Measurements from ENCODE around the gene CNTN3. TPM values are rescaled to one million over a fixed set of nuclear protein-coding genes. Genes with fewer than 3 reads are reported as not detected.

The CNTN3 gene
- total and polyA plus RNA-seq, 9 donors = 0.68 to 12.6 (median 2.2) TPM

DNA sequence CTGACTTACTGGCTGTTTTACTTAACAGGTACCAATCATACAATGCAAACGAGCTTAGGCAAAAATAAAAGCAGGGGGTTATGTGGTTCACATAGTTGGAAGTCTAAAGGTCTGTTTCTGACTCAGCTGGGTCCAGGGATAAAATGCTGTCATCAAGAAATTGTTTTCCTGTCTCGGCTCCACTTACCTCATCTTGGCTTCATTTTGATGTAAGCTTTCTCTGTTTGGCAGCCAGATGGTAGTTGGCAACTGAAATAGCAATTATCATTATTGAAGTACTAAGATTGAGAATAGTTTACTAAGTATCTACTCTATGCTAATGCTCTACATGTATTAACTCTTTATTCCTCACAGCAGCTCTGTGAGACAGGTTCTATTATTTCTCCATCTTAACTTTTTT is 36.8 kb upstream of the CNTN3 start:
- Histone ChIP-seq H3K4me1 (ENCODE audit: insufficient read depth) (no peaks in the 10 kb centered on the region), H3K27ac (no peak overlapping the region), H3K36me3 (no peaks in the 10 kb centered on the region), H3K4me3 (no peak overlapping the region), H3K27me3 (no peaks in the 10 kb centered on the region), H3K9me3 (no peaks in the 10 kb centered on the region)
- 4 to 18% (median 8%) methylated on average over 2 of the region's 2 CpGs for WGBS, 3 donors
- no peak for DNase-seq
- no peak for TF ChIP-seq EP300 (IDR thresholded peaks at IDR 0.05)
- TF ChIP-seq, protein P1, sequence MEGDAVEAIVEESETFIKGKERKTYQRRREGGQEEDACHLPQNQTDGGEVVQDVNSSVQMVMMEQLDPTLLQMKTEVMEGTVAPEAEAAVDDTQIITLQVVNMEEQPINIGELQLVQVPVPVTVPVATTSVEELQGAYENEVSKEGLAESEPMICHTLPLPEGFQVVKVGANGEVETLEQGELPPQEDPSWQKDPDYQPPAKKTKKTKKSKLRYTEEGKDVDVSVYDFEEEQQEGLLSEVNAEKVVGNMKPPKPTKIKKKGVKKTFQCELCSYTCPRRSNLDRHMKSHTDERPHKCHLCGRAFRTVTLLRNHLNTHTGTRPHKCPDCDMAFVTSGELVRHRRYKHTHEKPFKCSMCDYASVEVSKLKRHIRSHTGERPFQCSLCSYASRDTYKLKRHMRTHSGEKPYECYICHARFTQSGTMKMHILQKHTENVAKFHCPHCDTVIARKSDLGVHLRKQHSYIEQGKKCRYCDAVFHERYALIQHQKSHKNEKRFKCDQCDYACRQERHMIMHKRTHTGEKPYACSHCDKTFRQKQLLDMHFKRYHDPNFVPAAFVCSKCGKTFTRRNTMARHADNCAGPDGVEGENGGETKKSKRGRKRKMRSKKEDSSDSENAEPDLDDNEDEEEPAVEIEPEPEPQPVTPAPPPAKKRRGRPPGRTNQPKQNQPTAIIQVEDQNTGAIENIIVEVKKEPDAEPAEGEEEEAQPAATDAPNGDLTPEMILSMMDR (IDR thresholded peaks at IDR 0.05) = no peak
- TF ChIP-seq POLR2A (IDR thresholded peaks at IDR 0.05) = no peak
- intact Hi-C loops (cut with DNase I) = no loop called here

DNA sequence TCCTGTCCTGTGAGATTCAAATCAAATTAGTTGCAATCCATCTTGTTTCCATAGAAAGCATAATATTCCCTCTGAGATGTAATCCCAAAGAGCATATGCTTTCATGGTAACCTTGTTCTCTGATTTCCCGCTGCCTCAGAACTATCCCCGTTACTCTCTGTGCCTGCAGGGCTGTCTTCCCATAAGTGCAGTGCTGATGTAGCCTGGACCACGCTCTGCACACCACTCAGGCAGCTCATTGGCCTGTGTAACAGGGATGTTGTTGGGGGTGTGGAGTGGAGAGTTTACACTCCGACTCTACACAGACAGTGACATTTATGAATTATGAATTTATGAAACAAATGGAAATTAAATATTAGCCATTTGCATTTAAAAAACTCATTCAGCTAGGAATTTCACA is 33.6 kb upstream of the CNTN3 start:
- Histone ChIP-seq H3K27me3 (no peaks in the 10 kb centered on the region), H3K27ac (no peak overlapping the region), H3K36me3 (no peaks in the 10 kb centered on the region), H3K4me1 (ENCODE audit: insufficient read depth) (peaks cover 4% of the 10 kb centered on the region), H3K4me3 (no peak overlapping the region), H3K9me3 (no peaks in the 10 kb centered on the region)
- no peak for DNase-seq
- 87 to 92% (median 91%) methylated on average over 4 of the region's 4 CpGs for WGBS, 3 donors
- intact Hi-C loops (cut with DNase I) = no loop called here
- TF ChIP-seq, protein P1 (IDR thresholded peaks at IDR 0.05) = no peak
- TF ChIP-seq POLR2A (IDR thresholded peaks at IDR 0.05) (no peak), EP300 (IDR thresholded peaks at IDR 0.05) (no peak)

DNA sequence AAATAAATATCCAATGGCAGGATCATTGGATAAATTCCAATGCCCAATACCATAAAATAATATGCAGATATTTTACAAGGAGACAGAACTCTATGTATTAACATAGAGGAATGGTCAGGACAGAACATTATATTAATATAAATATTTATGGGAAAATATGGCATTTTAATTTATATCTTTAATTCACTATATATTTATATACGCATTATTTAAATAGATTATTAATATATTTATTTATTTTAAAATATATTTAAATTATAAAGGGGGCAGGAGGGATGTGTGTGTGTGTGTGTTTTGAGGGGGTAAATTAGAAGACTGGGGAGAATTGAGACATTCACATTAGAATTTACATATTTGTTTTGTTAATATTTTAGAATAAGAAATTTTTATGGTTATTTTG is 31.6 kb upstream of the CNTN3 start:
- DNase-seq = no peak
- peaks cover 4% of the 10 kb centered on the region for H3K4me1 ChIP-seq (ENCODE audit: insufficient read depth)
- no peak for TF ChIP-seq POLR2A (IDR thresholded peaks at IDR 0.05)
- TF ChIP-seq, protein P1 (IDR thresholded peaks at IDR 0.05) = no peak
- no peak for TF ChIP-seq EP300 (IDR thresholded peaks at IDR 0.05)
- no peaks in the 10 kb centered on the region for H3K36me3 ChIP-seq
- 44 to 100% (median 98%) methylated on average over 1 of the region's 1 CpG for WGBS, 3 donors
- intact Hi-C loops (cut with DNase I) = no loop called here
- H3K27ac ChIP-seq = no peak overlapping the region
- H3K9me3 ChIP-seq = no peaks in the 10 kb centered on the region
- H3K4me3 ChIP-seq = no peak overlapping the region
- H3K27me3 ChIP-seq = no peaks in the 10 kb centered on the region

DNA sequence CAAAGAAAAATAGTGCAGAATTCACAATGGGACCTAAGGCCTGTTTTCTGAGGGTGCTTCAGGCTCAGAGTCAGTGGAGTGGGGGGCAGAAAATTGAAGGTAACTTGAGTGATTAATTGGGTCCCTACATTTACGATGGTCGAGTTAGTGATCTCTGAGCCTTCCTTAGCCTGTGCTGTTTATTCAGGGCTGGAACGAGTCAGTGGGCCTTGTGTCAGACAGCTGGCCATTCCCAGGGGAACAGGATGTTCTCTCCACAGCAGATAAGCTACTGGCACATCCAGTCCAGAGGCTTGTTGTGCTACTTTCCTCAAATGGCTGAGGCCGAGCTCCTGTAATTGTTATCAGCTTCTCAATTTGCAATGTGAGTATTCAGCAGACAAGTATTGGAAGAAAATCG is 29.2 kb upstream of the CNTN3 start:
- Histone ChIP-seq H3K4me3 (no peak overlapping the region), H3K36me3 (no peaks in the 10 kb centered on the region), H3K9me3 (no peaks in the 10 kb centered on the region), H3K27me3 (no peaks in the 10 kb centered on the region), H3K27ac (peak overlapping the region in 1 of 2 donors; percentile 33), H3K4me1 (ENCODE audit: insufficient read depth) (peaks cover 4% of the 10 kb centered on the region)
- intact Hi-C loops (cut with DNase I) = no loop called here
- WGBS, 3 donors = 1 to 9% (median 4%) methylated on average over 5 of the region's 5 CpGs
- TF ChIP-seq, protein P1 (IDR thresholded peaks at IDR 0.05) = no peak
- no peak for TF ChIP-seq EP300 (IDR thresholded peaks at IDR 0.05)
- no peak for TF ChIP-seq POLR2A (IDR thresholded peaks at IDR 0.05)
- peak; percentile 37 to 89 (median 80) for DNase-seq
